ENCODE results near the gene ADK. TPM values are rescaled to one million over a fixed set of nuclear protein-coding genes. Genes with fewer than 3 reads are reported as not detected.

Gene ADK
- total RNA-seq, 1 donor from 2014 or later = 31.9 TPM

- H3K36me3 Mint-ChIP-seq (ENCODE audit: low read depth) = peaks cover 2% of the 10 kb centered on the region
- TF ChIP-seq CTCF (IDR thresholded peaks at IDR 0.05) = no peak
- H3K4me1 Mint-ChIP-seq (ENCODE audit: low read depth) = no peaks in the 10 kb centered on the region
- DNase-seq (ENCODE audit: low spot score) = no peak
- peaks cover 19% of the 10 kb centered on the region for H3K9me3 Mint-ChIP-seq (ENCODE audit: low read depth)
- no peak overlapping the region for H3K27ac Mint-ChIP-seq (ENCODE audit: unreplicated experiment)
- H3K4me3 Mint-ChIP-seq (ENCODE audit: unreplicated experiment) = no peak overlapping the region
- no peaks in the 10 kb centered on the region for H3K27me3 Mint-ChIP-seq (ENCODE audit: low read depth)
Measured at GRCh38 chr10:74730246-74730645, 579.2 kb downstream of the ADK start.

GRCh38 chr10:74733612-74734011 is 582.6 kb downstream of the ADK start:
- Mint-ChIP-seq H3K27ac (ENCODE audit: unreplicated experiment) (no peak overlapping the region), H3K4me3 (ENCODE audit: unreplicated experiment) (no peak overlapping the region), H3K4me1 (ENCODE audit: low read depth) (no peaks in the 10 kb centered on the region), H3K9me3 (ENCODE audit: low read depth) (peaks cover 15% of the 10 kb centered on the region), H3K36me3 (ENCODE audit: low read depth) (peaks cover 2% of the 10 kb centered on the region), H3K27me3 (ENCODE audit: low read depth) (no peaks in the 10 kb centered on the region)
- TF ChIP-seq CTCF (IDR thresholded peaks at IDR 0.05) = no peak
- no peak for DNase-seq (ENCODE audit: low spot score)

GRCh38 chr10:74736029-74736428 is 585.0 kb downstream of the ADK start:
- DNase-seq (ENCODE audit: low spot score) = no peak
- H3K4me1 Mint-ChIP-seq (ENCODE audit: low read depth) = no peaks in the 10 kb centered on the region
- peaks cover 2% of the 10 kb centered on the region for H3K36me3 Mint-ChIP-seq (ENCODE audit: low read depth)
- peaks cover 13% of the 10 kb centered on the region for H3K9me3 Mint-ChIP-seq (ENCODE audit: low read depth)
- H3K27me3 Mint-ChIP-seq (ENCODE audit: low read depth) = no peaks in the 10 kb centered on the region
- no peak overlapping the region for H3K4me3 Mint-ChIP-seq (ENCODE audit: unreplicated experiment)
- no peak for TF ChIP-seq CTCF (IDR thresholded peaks at IDR 0.05)
- no peak overlapping the region for H3K27ac Mint-ChIP-seq (ENCODE audit: unreplicated experiment)

GRCh38 chr10:74738052-74738451 is 587.0 kb downstream of the ADK start:
- H3K36me3 Mint-ChIP-seq (ENCODE audit: low read depth) = peaks cover 2% of the 10 kb centered on the region
- no peak overlapping the region for H3K4me3 Mint-ChIP-seq (ENCODE audit: unreplicated experiment)
- no peak for TF ChIP-seq CTCF (IDR thresholded peaks at IDR 0.05)
- no peak overlapping the region for H3K27ac Mint-ChIP-seq (ENCODE audit: unreplicated experiment)
- H3K27me3 Mint-ChIP-seq (ENCODE audit: low read depth) = no peaks in the 10 kb centered on the region
- H3K4me1 Mint-ChIP-seq (ENCODE audit: low read depth) = no peaks in the 10 kb centered on the region
- H3K9me3 Mint-ChIP-seq (ENCODE audit: low read depth) = no peaks in the 10 kb centered on the region
- DNase-seq (ENCODE audit: low spot score) = no peak

- TF ChIP-seq CTCF (IDR thresholded peaks at IDR 0.05) = no peak
- Mint-ChIP-seq H3K27me3 (ENCODE audit: low read depth) (no peaks in the 10 kb centered on the region), H3K4me1 (ENCODE audit: low read depth) (peaks cover 3% of the 10 kb centered on the region), H3K36me3 (ENCODE audit: low read depth) (peaks cover 2% of the 10 kb centered on the region), H3K9me3 (ENCODE audit: low read depth) (no peaks in the 10 kb centered on the region), H3K4me3 (ENCODE audit: unreplicated experiment) (no peak overlapping the region), H3K27ac (ENCODE audit: unreplicated experiment) (no peak overlapping the region)
- DNase-seq (ENCODE audit: low spot score) = no peak
Measured at GRCh38 chr10:74738542-74738941, 587.5 kb downstream of the ADK start.

All from chondrocyte (in vitro differentiated cells).